T-helper 9 cell (primary cell): ENCODE data around the gene SLC25A30.

Source experiments
- DNase-seq: peaks from one replicate; pipeline ENCODE4 v3.0.0-alpha.2; 2020
- total RNA-seq, 2 donors: gene quantifications; one replicate each; lab custom pipeline; 2026; lab: John Stamatoyannopoulos, UW

The SLC25A30 gene
- 32.5 to 33.8 reads per million in 2 donors for total RNA-seq

GRCh38 chr13:45417790-45418534, at the start of gene SLC25A30:
TSS of gene SLC25A30 (minus strand) at chr13:45418373. CDS start at chr13:45411425, 6,948 bp downstream.
- peak; percentile 89 for DNase-seq

- no peak for DNase-seq
These were observed 48.2 kb upstream of the SLC25A30 start for GRCh38 chr13:45466359-45466758.

- DNase-seq: peak; percentile 94
These were observed 46.7 kb upstream of the SLC25A30 start, which contains the start of gene COG3 for GRCh38 chr13:45464687-45465453. TSS of gene COG3 (plus strand) at chr13:45464939. CDS start at chr13:45465037, 98 bp downstream.

- DNase-seq: no peak
These were observed 46.0 kb upstream of the SLC25A30 start for GRCh38 chr13:45464141-45464686.

DNA sequence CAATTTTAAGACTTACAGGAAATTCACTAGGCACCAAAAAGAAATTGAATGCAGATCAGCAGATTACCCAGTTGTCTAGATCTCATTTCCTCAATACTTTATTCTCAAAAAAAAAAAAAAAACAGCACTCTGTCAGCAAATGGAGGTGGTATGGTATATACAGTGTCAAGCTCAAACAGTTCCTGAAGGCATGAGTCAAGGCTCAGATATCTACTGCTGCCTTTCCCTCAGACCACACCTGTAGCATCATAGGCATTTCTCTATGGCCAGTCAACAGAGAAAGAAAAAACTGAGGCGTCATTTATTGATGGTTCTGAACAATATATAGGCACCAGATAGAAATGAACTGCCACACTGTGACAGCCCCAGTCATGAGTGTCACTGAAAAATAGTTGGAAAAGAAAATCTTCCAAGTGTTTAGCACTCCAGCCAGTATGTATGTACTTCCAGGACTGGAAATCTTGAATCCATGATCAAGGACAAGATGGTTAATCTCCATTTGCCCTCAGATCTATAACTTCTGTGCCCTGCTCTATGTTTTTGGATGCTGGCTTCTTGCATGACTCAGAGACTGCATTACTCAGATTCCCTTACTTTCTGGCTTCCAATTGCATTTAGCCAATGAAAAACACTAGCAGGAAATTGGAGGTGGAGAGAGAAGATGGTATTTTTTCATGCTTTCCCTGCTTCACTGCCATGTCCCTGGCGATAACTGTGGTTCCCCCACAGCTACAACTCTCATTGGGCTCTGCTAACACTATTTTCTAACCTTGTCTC, 38.2 kb upstream of the SLC25A30 start:
- DNase-seq: no peak

DNA sequence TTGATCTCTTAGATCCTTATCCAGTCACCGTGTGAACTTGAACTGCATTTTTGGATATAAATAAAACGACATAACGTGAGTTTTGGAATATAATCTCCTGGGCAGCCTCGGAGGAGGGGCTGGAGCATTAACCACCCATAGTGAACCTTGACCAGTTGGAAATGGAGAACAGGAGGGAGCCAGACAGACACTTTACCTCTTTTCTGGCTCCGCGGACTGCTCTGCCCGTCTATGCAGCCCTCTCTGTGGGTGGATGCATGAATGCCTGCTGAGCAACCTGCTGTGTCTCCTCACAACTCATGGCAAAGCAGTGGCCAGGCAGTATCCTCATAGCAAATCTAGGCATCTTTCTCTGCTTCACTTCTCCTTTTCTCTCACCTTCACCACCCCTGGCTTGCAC, 36.0 kb upstream of the SLC25A30 start:
- DNase-seq: no peak

GRCh38 chr13:45451282-45451681, 33.1 kb upstream of the SLC25A30 start:
- DNase-seq: no peak

DNA sequence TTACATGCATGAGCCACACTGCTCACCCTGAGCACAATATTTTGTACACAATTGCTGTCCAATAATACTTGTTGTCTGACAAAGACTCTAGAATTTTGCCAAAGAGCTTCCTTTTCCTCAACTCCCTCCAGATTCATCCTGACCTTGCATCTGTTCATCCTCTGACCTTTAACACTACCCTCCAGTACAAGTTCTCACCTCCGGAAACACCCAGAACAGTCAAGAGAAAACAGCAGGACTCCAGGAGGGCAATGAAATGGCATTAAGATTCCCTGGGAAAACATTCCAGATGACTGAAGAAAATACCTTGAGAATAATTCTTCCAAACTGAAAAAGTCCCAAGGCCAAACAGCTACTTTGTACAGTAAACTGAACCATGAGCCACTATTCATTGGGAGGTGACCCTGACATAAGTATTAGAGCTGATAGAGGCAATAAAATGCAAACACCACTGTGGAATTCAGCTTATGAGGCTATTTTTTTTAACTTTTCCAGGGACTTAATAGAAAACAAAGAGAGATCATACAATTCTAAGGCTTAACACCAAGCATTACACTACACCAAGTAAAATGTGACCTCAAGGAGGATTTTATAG, 30.9 kb upstream of the SLC25A30 start:
- DNase-seq: no peak

DNA sequence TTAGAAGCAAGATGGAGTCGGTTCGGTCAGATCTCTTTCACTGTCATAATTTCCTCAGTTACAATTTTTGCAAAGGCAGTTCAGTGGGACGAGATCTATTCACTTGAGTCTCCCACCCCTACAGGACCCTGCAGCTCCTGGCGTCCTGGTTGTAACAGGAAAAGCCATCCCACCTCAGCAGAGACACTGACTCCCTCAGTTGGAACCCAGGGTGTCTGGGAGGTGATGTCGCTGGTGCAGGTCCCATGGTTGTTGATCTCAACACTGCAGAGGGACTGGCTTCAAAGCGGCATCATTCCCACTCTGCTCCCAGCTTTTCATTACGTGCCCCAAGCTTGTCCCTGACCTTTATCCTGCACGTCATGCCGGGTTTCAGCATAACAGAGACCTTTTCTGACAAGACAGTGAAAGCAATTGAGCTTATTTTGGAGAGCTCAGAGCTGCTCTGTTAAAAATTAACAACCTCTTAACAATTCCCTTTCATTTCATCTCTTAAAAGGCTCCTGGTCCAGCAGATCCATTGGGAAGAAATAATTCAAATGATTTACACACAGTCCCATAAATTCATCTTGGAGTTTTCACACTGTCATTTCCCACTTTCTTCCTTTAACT, 29.0 kb upstream of the SLC25A30 start:
- DNase-seq: no peak

GRCh38 chr13:45446181-45446580, 28.0 kb upstream of the SLC25A30 start:
- DNase-seq: no peak

- DNase-seq: no peak
These were observed 26.9 kb upstream of the SLC25A30 start for GRCh38 chr13:45445053-45445452.

GRCh38 chr13:45441633-45442032, 23.5 kb upstream of the SLC25A30 start:
- no peak for DNase-seq

DNA sequence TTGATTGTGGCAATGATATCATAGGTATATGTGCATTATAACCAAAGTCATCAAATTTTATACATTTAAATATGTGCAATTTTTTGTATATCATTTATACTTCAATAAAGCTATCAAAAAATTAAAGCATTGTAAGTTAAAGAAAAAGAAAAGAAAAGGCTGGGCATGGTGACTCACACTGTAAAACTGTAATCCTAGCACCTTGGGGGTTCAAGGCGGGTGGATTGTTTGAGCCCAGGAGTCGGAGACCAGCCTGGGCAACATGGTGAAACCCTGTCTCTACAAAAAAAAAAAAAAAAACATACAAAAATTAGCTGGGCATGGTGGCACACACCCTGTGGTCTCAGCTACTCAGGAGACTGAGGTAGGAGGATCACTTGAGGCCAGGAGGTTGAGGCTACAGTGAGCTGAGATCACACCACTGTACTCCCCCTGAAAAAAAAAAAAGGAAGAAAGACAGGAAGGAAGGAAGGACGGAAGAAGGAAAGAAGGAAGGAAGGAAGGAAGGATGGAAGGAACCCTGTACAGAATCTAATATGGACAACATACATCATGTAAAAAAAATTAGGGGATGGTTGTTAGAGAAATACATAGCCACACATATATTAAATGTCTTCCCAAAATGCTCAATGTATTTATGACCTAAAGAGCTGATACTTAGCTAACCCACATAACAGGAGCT, 21.7 kb upstream of the SLC25A30 start:
- DNase-seq: no peak

DNA sequence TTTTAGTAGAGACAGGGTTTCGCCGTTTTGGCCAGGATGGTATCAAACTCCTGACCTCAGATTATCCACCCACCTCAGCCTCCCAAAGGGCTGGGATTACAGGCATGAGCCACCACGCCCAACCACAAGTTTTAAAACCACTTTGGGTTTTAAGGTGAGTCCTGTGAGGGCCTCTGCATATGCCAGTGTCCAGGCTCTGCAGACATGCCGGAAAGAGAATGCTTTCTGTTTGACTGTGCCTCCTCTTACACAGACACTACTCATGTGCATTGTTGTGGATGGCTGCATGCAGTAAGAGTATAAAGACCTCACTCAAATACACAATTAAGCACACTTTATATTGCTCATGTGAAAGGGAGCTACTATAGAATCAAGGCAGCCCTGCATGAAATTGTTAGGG, 20.8 kb upstream of the SLC25A30 start:
- DNase-seq: no peak

- DNase-seq: no peak
These were observed 19.8 kb upstream of the SLC25A30 start for GRCh38 chr13:45437947-45438346.

DNA sequence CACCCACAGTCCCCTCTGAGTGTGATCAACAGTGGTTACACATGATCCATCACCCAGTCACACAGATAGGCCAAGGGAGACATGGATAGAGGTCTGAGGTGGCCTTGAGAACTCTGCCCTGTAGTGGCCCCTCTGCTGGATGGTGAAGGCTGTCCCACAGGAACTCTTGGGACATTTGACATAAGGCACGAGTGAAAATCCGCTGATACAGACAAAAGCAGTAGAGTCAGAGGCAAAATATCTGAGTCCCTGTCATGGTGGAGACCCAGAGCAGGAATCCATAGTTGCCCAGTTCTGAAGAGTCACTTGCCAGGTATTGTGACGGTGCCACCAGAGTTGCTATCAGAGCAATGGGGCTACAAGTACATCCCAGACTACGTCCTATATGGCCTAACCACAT, 18.8 kb upstream of the SLC25A30 start:
- no peak for DNase-seq

- no peak for DNase-seq
These were observed 18.2 kb upstream of the SLC25A30 start for GRCh38 chr13:45436332-45436731.

DNA sequence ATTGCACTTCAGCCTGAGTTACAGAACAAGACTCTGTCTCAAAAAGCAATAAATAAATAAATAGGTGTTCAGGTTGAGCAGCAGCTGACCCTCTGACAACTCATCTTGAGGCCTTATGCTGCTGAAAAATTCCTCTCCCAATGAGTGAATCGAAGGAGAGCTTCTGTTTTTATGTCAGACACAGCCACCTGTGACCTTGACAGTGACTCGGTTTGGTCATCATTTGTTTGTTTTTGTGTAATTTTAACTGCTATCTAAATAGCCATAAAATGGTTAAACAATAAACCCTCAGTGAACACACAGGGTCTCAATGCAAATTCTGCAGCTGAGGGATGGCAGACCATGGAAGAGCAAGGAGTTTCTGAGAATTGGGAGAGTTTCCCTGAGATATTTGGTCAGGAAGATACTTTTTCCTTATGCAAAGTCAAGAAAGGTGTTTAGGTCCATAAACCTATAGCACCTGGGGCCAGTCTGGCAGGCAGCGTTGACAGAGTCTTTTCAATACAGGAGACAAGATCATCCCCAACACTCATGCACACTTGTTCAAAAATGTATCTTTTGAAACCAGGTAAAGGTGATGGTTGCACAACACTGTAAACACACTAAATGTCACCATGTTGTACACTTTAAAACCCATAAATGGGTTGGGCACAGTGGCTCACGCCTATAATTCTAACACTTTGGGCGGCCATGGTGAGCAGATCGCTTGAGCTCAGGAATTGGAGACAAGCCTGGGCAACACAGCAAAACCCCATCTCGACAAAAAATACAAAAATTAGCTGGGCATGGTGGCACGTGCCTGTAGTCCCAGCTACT, 16.6 kb upstream of the SLC25A30 start:
- no peak for DNase-seq

GRCh38 chr13:45433381-45433790, 15.2 kb upstream of the SLC25A30 start:
- no peak for DNase-seq

GRCh38 chr13:45432737-45433380, 14.7 kb upstream of the SLC25A30 start:
- no peak for DNase-seq
